HG02678 (cell line): Measurements from ENCODE around the gene KDM8.

ENCODE experiments used
- ATAC-seq: cut with Tn5 transposase; IDR thresholded peaks from one replicate; pipeline ENCODE4 v1.9.1; 2021; ENCODE audit warnings: mild to moderate bottlenecking, moderate library complexity; ENCODE audit not compliant: unreplicated experiment

The KDM8 gene

DNA sequence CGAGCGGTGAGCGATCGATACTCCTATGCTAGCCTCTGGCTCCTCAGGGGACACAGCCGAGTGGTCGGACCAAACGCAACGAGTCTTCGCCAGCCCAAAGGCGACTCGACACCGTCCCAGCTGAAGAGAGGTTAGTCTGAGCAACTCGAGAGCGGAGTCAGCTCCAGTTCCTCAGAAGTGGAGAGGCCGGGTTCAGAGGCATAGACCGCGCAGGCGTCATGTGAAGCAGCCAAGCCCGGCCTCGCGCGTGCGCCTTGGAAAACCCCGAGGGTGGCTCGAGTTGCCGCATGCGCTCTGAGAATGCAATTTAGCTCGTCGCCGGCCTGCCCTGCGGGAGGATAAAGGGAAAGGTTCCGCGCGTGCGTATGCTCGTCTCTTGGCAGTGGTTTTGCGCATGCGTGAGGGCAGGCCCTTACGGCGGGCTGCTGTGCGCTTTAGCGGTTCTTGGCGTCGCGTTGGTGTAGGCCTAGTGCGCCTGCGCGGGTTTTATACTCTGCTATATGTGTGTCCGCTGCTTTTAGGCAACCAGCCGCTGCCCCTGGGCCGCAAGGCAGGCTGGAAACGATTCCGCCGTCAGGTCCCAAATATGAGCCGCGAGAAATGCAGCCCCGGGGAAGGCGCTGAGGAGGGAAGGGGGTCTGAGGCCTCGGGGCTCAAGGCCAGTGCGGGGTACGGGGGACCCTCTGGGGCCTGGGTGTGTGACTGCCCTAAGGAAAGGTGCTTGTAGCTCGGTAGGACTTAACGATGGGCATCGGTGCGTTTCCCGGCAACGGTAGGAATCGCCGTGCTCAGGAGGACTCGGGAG, at the start of gene KDM8:
TSS of gene KDM8 (plus strand) at position 20 of the 805 bp plus-strand sequence. CDS start 6,598 bp downstream, outside the sequence.
- peak; percentile 83 for ATAC-seq

- no peak for ATAC-seq
Measured at GRCh38 chr16:27154705-27155521, 48.4 kb upstream of the KDM8 start.

DNA sequence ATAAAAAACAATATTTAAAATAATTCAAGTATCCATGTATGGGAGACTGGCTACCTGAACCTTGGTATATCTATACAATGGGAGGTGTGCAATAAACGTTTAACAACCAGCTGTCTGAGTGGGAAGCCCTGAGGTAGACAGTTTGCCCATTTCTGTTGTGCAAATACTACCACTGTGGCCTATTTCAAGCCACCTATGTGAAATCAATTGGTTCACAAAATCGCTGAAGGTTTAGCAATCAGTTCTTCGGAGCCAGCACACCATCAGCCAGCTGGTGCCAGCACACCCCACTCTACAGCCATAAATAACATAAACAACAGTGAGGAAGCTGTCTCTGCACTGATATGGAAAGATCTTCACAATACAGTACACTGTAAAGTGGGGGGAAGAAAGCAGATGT, 46.7 kb upstream of the KDM8 start:
- no peak for ATAC-seq

DNA sequence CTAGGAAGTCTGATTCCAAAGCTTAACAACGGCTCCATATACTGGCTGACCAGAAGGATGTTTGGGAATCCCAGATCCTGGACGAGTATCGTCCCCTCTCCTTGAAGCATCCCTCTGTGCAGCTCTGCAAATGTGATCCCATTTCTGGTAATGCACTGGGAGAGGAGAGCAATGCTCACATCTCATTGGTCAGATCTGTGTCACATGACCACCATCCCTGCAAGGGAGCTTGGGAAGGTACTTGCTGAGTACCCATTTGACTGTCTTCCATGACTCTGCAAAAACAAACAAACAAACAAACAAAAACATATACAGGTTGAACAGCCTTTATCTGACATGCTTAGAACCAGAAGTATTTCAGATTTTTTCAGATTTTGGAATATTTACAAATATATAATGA, 41.9 kb upstream of the KDM8 start:
- ATAC-seq: no peak

GRCh38 chr16:27164352-27164751, 39.0 kb upstream of the KDM8 start:
- no peak for ATAC-seq

DNA sequence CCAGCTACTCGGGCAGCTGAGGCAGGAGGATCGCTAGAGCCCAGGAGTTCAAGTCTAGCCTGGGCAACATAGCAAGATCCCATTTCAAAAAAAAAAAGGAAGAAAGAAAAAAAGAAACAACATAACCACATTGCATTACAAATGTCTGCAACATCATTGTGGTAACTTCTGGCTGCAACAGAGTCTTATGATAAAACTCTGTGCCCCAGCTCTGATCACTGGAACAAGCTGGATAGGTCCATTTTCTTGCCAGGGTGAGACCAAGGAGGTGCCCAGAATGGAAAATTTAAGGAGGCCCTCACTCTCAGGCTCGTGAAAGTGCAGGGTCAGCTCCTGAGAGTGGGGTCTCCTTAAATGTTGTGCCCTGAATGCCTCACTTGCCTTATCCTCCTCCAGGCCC, 37.8 kb upstream of the KDM8 start:
- ATAC-seq: no peak

DNA sequence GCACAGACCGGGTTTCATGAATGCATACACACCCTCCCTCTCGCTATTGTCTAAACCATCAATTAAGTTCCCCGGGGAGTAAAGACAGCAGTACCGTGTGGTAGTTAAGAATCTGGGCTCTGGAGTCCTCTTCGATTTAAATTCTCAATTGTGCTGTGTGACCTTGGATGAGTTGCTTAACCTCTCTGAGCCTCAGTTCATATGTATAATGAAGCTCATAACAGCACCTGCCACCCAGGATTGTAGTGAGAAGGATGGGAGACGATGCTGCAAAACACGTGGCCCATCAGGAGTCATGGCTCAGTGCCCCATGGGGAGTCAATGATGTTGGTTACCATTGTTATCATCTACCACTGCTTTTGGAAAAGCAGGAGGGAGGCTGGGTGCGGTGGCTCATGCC, 34.5 kb upstream of the KDM8 start:
- no peak for ATAC-seq

GRCh38 chr16:27169511-27170071, 33.7 kb upstream of the KDM8 start:
- no peak for ATAC-seq

GRCh38 chr16:27171584-27171983, 31.7 kb upstream of the KDM8 start:
- ATAC-seq: no peak

DNA sequence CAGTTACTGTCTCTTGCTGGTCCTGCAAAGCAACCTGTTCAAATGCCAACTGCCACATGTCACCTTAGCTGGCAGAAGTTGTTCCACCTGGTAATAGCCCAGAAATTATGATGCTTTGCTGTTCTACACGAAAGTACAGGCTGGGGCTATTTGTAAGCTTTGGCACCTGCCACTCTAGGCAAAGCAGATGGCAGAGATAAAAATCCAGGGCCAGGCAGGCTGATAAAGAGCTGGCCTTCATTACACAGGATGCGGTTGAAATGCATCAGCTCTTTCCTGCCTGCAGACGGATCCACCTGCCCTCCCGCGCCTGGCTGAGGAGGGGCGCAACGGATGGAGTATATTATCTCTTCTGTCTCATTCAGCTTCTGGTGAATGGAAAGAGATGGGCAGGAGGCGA, 29.3 kb upstream of the KDM8 start:
- ATAC-seq: no peak

DNA sequence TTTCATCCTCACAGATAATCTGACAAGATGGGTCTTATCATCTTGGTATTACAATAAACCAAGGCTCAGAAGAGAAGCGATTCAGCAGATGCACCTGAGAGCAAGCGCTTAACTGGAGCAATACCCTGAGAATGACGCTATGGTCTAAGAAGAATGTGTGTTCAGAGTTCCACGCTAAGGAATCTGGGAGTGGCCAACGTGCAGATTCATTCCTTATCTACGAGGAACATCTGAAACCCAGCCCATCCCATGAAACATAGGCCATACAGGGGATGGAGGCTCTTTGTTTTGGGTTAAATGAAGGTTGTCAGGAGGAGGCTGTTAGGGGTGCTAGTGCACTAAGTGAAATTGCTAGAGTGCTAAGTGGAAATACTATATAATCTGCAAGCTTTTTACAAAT, 28.5 kb upstream of the KDM8 start:
- ATAC-seq: no peak

DNA sequence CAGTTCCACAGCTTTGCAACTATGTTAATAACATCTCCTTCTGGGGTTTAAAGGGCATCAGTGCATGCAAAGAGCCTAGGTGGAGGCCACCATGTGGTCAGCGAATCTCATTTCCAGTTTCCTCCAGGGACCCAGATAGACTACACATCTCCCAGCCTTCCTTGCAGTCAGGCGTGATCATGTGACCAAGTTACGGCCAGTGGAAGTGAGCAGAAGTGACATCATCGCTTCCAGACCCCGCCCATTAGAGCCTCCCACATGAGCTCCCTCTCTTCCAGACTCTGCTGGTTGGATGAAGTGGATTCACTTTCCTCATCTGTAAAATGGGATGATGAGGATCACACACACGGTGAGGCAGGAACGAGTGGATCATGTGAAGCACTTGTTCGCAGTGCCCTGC, 27.4 kb upstream of the KDM8 start:
- no peak for ATAC-seq

DNA sequence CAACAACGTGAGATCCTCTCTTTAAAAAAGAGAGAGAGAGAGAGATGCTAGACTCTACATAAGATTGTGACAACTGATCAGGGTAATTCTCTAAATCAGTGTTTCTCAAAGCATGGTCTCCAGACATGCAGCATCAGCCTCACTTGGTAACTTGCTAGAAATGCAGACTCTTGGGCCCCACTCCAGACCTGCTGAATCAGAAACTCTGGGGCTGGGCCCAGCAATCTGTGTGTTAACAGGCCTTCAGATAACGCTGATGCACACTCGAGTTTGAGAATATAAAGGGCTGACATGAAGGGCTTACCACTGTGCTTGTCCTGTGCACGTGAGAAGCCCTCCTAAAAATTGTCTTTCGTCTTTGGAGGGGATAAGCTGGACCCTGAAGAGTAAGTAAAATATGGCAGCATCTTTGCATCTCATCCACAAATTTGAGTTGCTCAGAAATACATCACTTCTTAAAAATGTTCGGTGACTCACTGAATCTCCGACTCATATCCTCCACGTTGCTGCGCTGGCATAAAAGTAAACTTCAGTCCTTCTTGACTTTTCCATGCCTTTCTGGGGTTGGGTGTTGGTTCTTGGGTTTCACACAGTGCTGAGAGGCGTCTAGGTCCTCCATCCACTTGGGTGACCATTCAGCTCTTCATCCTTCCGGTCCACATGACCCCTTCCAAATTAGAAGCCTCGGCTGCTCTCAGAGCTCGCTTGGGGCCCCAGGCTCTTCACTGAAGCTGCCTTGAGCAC, 26.1 kb upstream of the KDM8 start:
- ATAC-seq: no peak

- ATAC-seq: peak; percentile 83
Measured at GRCh38 chr16:27179500-27180072, 23.7 kb upstream of the KDM8 start.

DNA sequence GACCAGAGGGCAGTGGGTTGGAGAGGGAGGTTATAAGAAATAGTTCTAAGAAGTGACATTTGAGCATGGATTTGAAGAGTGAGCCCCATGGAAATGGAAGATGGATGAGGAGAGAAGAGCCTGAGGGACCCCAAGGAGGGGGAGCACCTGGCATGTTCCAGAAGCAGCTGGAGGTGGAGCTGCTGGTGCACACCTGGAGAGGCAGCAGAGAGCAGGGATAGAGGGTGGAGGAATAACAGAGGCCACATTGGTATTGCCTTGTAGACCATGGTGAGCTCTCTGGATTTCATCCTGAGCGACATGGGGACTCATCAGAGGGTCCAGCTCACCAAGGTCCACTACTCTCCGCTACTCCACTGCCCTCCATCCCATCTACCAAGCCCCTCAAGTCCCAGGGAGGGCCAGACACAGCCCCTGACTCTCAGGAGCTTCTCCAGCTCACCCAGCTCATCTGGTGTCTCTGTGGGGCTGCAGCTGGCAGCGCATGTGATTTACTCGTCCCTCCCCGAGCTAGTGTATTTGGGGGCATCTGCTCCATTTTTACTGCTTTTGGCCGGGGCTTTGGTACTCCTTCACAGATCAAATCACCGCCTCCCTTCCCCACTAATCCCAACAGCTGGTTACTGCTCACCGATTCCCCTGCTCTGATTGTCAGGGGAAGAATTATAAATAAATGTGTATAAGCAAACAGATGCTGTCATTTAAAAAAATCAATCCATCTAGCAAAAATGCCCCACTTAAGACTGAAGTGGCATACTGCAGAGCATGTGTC, 22.1 kb upstream of the KDM8 start:
- ATAC-seq: no peak

GRCh38 chr16:27182906-27183405, 20.4 kb upstream of the KDM8 start:
- no peak for ATAC-seq

- ATAC-seq: no peak
Measured at GRCh38 chr16:27185776-27186130, 17.6 kb upstream of the KDM8 start.

- no peak for ATAC-seq
Measured at GRCh38 chr16:27188633-27189032, 14.7 kb upstream of the KDM8 start.

GRCh38 chr16:27189335-27189972, 13.9 kb upstream of the KDM8 start:
- ATAC-seq: no peak
